Kidney glomerular epithelial cell (primary cell): Measurements from ENCODE around the gene EHMT2.
A peak's percentile ranks its signal among the peaks of the same experiment; 100 is the strongest.

Source experiments
- DNase-seq: peaks from one replicate; lab custom pipeline; 2025; lab: John Stamatoyannopoulos, UW

EHMT2 gene

GRCh38 chr6:31888276-31889258 is 8.9 kb downstream of the EHMT2 start:
- no peak for DNase-seq

GRCh38 chr6:31887173-31888007 is 10.1 kb downstream of the EHMT2 start:
- no peak for DNase-seq

GRCh38 chr6:31886541-31886991 is 10.9 kb downstream of the EHMT2 start:
- no peak for DNase-seq

- no peak for DNase-seq
Observed at GRCh38 chr6:31884528-31885035, 12.9 kb downstream of the EHMT2 start.

GRCh38 chr6:31883676-31884075 is 13.8 kb downstream of the EHMT2 start:
- no peak for DNase-seq

- DNase-seq = peak; percentile 7
Observed at GRCh38 chr6:31882344-31882743, 15.2 kb downstream of the EHMT2 start.

GRCh38 chr6:31881136-31881859 is 16.2 kb downstream of the EHMT2 start:
- DNase-seq = no peak

- DNase-seq = no peak
Observed at GRCh38 chr6:31880616-31881015, 16.9 kb downstream of the EHMT2 start.

- no peak for DNase-seq
Observed at GRCh38 chr6:31879901-31880300, 17.6 kb downstream of the EHMT2 start.

- DNase-seq = no peak
Observed at GRCh38 chr6:31879143-31879542, 18.4 kb downstream of the EHMT2 start.

- DNase-seq = no peak
Observed at GRCh38 chr6:31878726-31879125, 18.8 kb downstream of the EHMT2 start, which contains the start of gene SLC44A4. SLC44A4 (minus strand) TSS chr6:31878997; CDS start chr6:31878980, 17 bp downstream.

GRCh38 chr6:31878222-31878621 is 19.3 kb downstream of the EHMT2 start:
- no peak for DNase-seq

- DNase-seq = no peak
Observed at GRCh38 chr6:31877651-31878161, 19.8 kb downstream of the EHMT2 start.

GRCh38 chr6:31877125-31877650 is 20.3 kb downstream of the EHMT2 start:
- DNase-seq = no peak

- DNase-seq = no peak
Observed at GRCh38 chr6:31876357-31876756, 21.1 kb downstream of the EHMT2 start.

- DNase-seq = no peak
Observed at GRCh38 chr6:31875877-31876276, 21.6 kb downstream of the EHMT2 start.

- DNase-seq = no peak
Observed at GRCh38 chr6:31874836-31875572, 22.5 kb downstream of the EHMT2 start.

- DNase-seq = no peak
Observed at GRCh38 chr6:31874084-31874670, 23.3 kb downstream of the EHMT2 start.

- no peak for DNase-seq
Observed at GRCh38 chr6:31871046-31871659, 26.3 kb downstream of the EHMT2 start.
